SU-DHL-6 (cell line): ENCODE measurements around the gene PSMC5.

Source experiments
- H2AFZ ChIP-seq: fragments of 200-600 bp; sonication (generic); 2 replicates; pipeline ENCODE4 v1.6.1; 2014; ENCODE audit warnings: low read depth, mild to moderate bottlenecking, moderate library complexity, mixed read lengths, antibody characterized with exemption, low read length; ENCODE audit not compliant: severe bottlenecking
- H3F3A ChIP-seq: fragments of 200-600 bp; shearing (Covaris generic); 2 replicates; pipeline ENCODE4 v1.6.0; 2016; ENCODE audit warnings: antibody characterized with exemption, mild to moderate bottlenecking; ENCODE audit not compliant: insufficient read depth
- H3K27ac ChIP-seq: fragments of 200-600 bp; sonication (generic); 2 replicates; pipeline ENCODE4 v1.5.1; 2016; ENCODE audit warnings: low read depth, mild to moderate bottlenecking, low read length, moderate library complexity, mixed read lengths
- H3K27me3 ChIP-seq: fragments of 200-600 bp; sonication (generic), shearing (Covaris generic); 2 replicates; pipeline ENCODE4 v1.6.0; 2014; ENCODE audit warnings: mild to moderate bottlenecking, low read length
- H3K36me3 ChIP-seq: fragments of 200-600 bp; sonication (generic); 2 replicates; pipeline ENCODE4 v1.6.1; 2014; ENCODE audit warnings: mild to moderate bottlenecking, low read length, mixed read lengths
- H3K4me2 ChIP-seq: fragments of 300-600, 200-600 bp; shearing (Covaris generic), sonication (generic); 2 replicates; pipeline ENCODE4 v1.6.0; 2014; ENCODE audit warnings: low read length, low read depth, mild to moderate bottlenecking; ENCODE audit not compliant: poor library complexity, severe bottlenecking
- H3K4me3 ChIP-seq: fragments of 200-600 bp; sonication (generic); 2 replicates; pipeline ENCODE4 v1.5.1; 2014; ENCODE audit warnings: antibody characterized with exemption, low read length, mild to moderate bottlenecking, mixed read lengths; ENCODE audit not compliant: insufficient read depth, poor library complexity, severe bottlenecking
- H3K79me2 ChIP-seq: fragments of 200-600 bp; sonication (generic); 2 replicates; pipeline ENCODE4 v1.6.1; 2014; ENCODE audit warnings: mild to moderate bottlenecking, low read length, moderate library complexity; ENCODE audit not compliant: insufficient read depth
- H3K9ac ChIP-seq: fragments of 200-600 bp; sonication (generic); 2 replicates; pipeline ENCODE4 v1.7.0; 2014; ENCODE audit warnings: mild to moderate bottlenecking, low read length
- H3K9me2 ChIP-seq: fragments of 200-600 bp; sonication (generic); replicated peaks from 2 replicates; pipeline ENCODE4 v1.6.1; 2014; ENCODE audit warnings: low read length; ENCODE audit not compliant: insufficient read depth
- H3K9me3 ChIP-seq: fragments of 200-600 bp; sonication (generic); 2 replicates; pipeline ENCODE4 v1.6.1; 2014; ENCODE audit warnings: low read length, mixed read lengths; ENCODE audit not compliant: insufficient read depth
- H4K20me1 ChIP-seq: fragments of 200-600 bp; sonication (generic); 2 replicates; pipeline ENCODE4 v1.6.1; 2014; ENCODE audit warnings: low read depth, mild to moderate bottlenecking, antibody characterized with exemption, low read length, moderate library complexity, mixed read lengths
- EZH2phosphoT487 ChIP-seq: fragments of 200-600 bp; sonication (generic), shearing (Covaris generic); conservative IDR thresholded peaks from 2 replicates; pipeline ENCODE4 v1.6.1; 2018; ENCODE audit warnings: mild to moderate bottlenecking, antibody characterized with exemption, low read length, moderate library complexity, mixed read lengths
- TF ChIP-seq, protein P1 (sequence below): fragments of 200-600 bp; sonication (generic); IDR thresholded peaks from one replicate; pipeline ENCODE4 v1.5.1; 2017; ENCODE audit warnings: antibody characterized with exemption, mild to moderate bottlenecking, low read length, moderate library complexity; ENCODE audit not compliant: insufficient read depth, poor library complexity, severe bottlenecking

PSMC5 gene

GRCh38 chr17:63833741-63834373 is 6.6 kb downstream of the PSMC5 start:
- Histone ChIP-seq H3K27ac (no peak overlapping the region), H3K9me3 (no peaks in the 10 kb centered on the region), H3K9me2 (no peaks in the 10 kb centered on the region), H3F3A (0 out of 2 replicates have a peak, but pooled peaks cover 4% of the 10 kb centered on the region), H4K20me1 (no peaks in the 10 kb centered on the region; the same call in 1 of the 2 replicates), H3K4me2 (no peak overlapping the region), H3K4me3 (no peak overlapping the region), H3K36me3 (0 out of 2 replicates have a peak, but pooled peaks cover 3% of the 10 kb centered on the region), H3K79me2 (peaks cover 36% of the 10 kb centered on the region), H2AFZ (no peak overlapping the region), H3K27me3 (no peaks in the 10 kb centered on the region), H3K9ac (no peak overlapping the region)
- no peak for TF ChIP-seq EZH2phosphoT487
- TF ChIP-seq, protein P1, sequence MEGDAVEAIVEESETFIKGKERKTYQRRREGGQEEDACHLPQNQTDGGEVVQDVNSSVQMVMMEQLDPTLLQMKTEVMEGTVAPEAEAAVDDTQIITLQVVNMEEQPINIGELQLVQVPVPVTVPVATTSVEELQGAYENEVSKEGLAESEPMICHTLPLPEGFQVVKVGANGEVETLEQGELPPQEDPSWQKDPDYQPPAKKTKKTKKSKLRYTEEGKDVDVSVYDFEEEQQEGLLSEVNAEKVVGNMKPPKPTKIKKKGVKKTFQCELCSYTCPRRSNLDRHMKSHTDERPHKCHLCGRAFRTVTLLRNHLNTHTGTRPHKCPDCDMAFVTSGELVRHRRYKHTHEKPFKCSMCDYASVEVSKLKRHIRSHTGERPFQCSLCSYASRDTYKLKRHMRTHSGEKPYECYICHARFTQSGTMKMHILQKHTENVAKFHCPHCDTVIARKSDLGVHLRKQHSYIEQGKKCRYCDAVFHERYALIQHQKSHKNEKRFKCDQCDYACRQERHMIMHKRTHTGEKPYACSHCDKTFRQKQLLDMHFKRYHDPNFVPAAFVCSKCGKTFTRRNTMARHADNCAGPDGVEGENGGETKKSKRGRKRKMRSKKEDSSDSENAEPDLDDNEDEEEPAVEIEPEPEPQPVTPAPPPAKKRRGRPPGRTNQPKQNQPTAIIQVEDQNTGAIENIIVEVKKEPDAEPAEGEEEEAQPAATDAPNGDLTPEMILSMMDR: no peak

GRCh38 chr17:63834431-63835166 is 7.4 kb downstream of the PSMC5 start:
- peaks cover 36% of the 10 kb centered on the region for H3K79me2 ChIP-seq
- H3F3A ChIP-seq: 0 out of 2 replicates have a peak, but pooled peaks cover 4% of the 10 kb centered on the region
- no peaks in the 10 kb centered on the region for H3K9me3 ChIP-seq
- TF ChIP-seq EZH2phosphoT487: no peak
- TF ChIP-seq, protein P1: peak; percentile 64
- no peaks in the 10 kb centered on the region for H3K9me2 ChIP-seq
- H4K20me1 ChIP-seq: no peaks in the 10 kb centered on the region; the same call in 1 of the 2 replicates
- H3K9ac ChIP-seq: no peak overlapping the region
- H3K36me3 ChIP-seq: 0 out of 2 replicates have a peak, but pooled peaks cover 2% of the 10 kb centered on the region
- H3K27ac ChIP-seq: peak overlapping the region; percentile 28; the same call in 1 of the 2 replicates
- no peak overlapping the region for H3K4me2 ChIP-seq
- H3K27me3 ChIP-seq: no peaks in the 10 kb centered on the region
- H3K4me3 ChIP-seq: no peak overlapping the region
- H2AFZ ChIP-seq: no peak overlapping the region

DNA sequence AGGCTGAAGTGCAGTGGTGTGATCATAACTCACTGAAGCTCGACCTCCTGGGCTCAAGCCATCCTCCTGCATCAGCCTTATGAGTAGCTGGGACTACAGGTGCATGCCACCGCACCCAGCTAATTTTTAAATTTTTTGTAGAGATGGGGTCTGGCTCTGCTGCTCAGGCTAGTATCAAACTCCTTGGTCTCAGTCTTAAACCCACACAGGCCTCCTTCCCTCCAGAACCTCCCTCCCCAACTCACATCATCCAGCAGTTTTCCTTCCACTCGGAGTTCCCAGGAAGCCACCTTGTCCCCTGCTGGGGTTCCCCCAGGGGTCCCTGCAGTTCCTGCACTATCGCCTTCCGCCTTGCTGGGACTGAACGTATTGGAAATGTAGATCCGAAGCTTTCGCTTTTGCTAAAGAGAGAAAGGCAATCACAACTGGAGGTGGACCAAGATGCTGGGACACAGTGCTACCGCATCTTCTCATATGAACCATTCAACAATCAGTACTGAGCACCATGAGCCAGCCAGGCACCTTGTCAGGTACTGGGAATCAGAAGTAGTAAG is 8.0 kb downstream of the PSMC5 start:
- Histone ChIP-seq H3K79me2 (peaks cover 37% of the 10 kb centered on the region), H3K4me3 (no peak overlapping the region), H3K36me3 (no peaks in the 10 kb centered on the region), H3K27me3 (no peaks in the 10 kb centered on the region), H3K4me2 (no peak overlapping the region), H4K20me1 (no peaks in the 10 kb centered on the region; the same call in 1 of the 2 replicates), H3K27ac (no peak overlapping the region), H2AFZ (no peak overlapping the region), H3K9me3 (no peaks in the 10 kb centered on the region), H3K9ac (no peak overlapping the region), H3F3A (0 out of 2 replicates have a peak, but pooled peaks cover 4% of the 10 kb centered on the region), H3K9me2 (no peaks in the 10 kb centered on the region)
- no peak for TF ChIP-seq EZH2phosphoT487
- TF ChIP-seq, protein P1: peak; percentile 2
